ENCODE data around the gene WBP2NL.

WBP2NL gene

GRCh38 chr22:41975299-41976069 is 23.1 kb upstream of the WBP2NL start:
- no peaks in the 10 kb centered on the region for H4K20me1 ChIP-seq (ENCODE audit: insufficient read depth, low read length, poor library complexity, severe bottlenecking)
- no peaks in the 10 kb centered on the region for H3F3A ChIP-seq (ENCODE audit: low read depth)
- H3K9ac ChIP-seq (ENCODE audit: low read depth, low read length, poor library complexity, severe bottlenecking): no peak overlapping the region
- no peaks in the 10 kb centered on the region for H3K79me2 ChIP-seq (ENCODE audit: insufficient read depth, low read length)
- no peaks in the 10 kb centered on the region for H3K36me3 ChIP-seq (ENCODE audit: insufficient read depth, low read length)
- H3K9me2 ChIP-seq (replicated peaks; ENCODE audit: low read depth, low read length): no peaks in the 10 kb centered on the region
- H3K9me3 ChIP-seq (ENCODE audit: insufficient read depth, low read depth, low read length): no peaks in the 10 kb centered on the region
- no peak overlapping the region for H2AFZ ChIP-seq (ENCODE audit: low read length)
- peak overlapping the region; percentile 78 for H3K4me2 ChIP-seq (ENCODE audit: low read depth, low read length, poor library complexity, severe bottlenecking)
- H3K27me3 ChIP-seq (ENCODE audit: insufficient read depth, low read length, poor library complexity, severe bottlenecking): peaks cover 12% of the 10 kb centered on the region
- H3K4me1 ChIP-seq (ENCODE audit: insufficient read depth, low read length, poor library complexity, severe bottlenecking): peaks cover 13% of the 10 kb centered on the region
- H3K4me3 ChIP-seq (ENCODE audit: low read length, poor library complexity, severe bottlenecking): peak overlapping the region; percentile 75
- TF ChIP-seq EZH2phosphoT487 (IDR thresholded peaks at IDR 0.05; ENCODE audit: borderline replicate concordance) (no peak), CTCF (conservative IDR thresholded peaks at IDR 0.05; ENCODE audit: low read length) (no peak)

- peak overlapping the region; percentile 75 for H3K4me3 ChIP-seq (ENCODE audit: low read length, poor library complexity, severe bottlenecking)
- no peaks in the 10 kb centered on the region for H3K79me2 ChIP-seq (ENCODE audit: insufficient read depth, low read length)
- H2AFZ ChIP-seq (ENCODE audit: low read length): peak overlapping the region; percentile 96
- no peaks in the 10 kb centered on the region for H3K9me2 ChIP-seq (replicated peaks; ENCODE audit: low read depth, low read length)
- no peaks in the 10 kb centered on the region for H3K9me3 ChIP-seq (ENCODE audit: insufficient read depth, low read depth, low read length)
- no peak for TF ChIP-seq EZH2phosphoT487 (IDR thresholded peaks at IDR 0.05; ENCODE audit: borderline replicate concordance)
- no peak for TF ChIP-seq CTCF (conservative IDR thresholded peaks at IDR 0.05; ENCODE audit: low read length)
- no peaks in the 10 kb centered on the region for H3F3A ChIP-seq (ENCODE audit: low read depth)
- peak overlapping the region; percentile 78 for H3K4me2 ChIP-seq (ENCODE audit: low read depth, low read length, poor library complexity, severe bottlenecking)
- H3K9ac ChIP-seq (ENCODE audit: low read depth, low read length, poor library complexity, severe bottlenecking): peak overlapping the region; percentile 47
- no peaks in the 10 kb centered on the region for H3K36me3 ChIP-seq (ENCODE audit: insufficient read depth, low read length)
- H3K4me1 ChIP-seq (ENCODE audit: insufficient read depth, low read length, poor library complexity, severe bottlenecking): peaks cover 13% of the 10 kb centered on the region
- no peaks in the 10 kb centered on the region for H4K20me1 ChIP-seq (ENCODE audit: insufficient read depth, low read length, poor library complexity, severe bottlenecking)
- H3K27me3 ChIP-seq (ENCODE audit: insufficient read depth, low read length, poor library complexity, severe bottlenecking): peaks cover 12% of the 10 kb centered on the region
These were observed 22.3 kb upstream of the WBP2NL start for GRCh38 chr22:41976070-41976901.

- H3K9me2 ChIP-seq (replicated peaks; ENCODE audit: low read depth, low read length): no peaks in the 10 kb centered on the region
- H2AFZ ChIP-seq (ENCODE audit: low read length): peak overlapping the region; percentile 67; the same call in 1 of the 2 replicates
- no peaks in the 10 kb centered on the region for H3K9me3 ChIP-seq (ENCODE audit: insufficient read depth, low read depth, low read length)
- peaks cover 13% of the 10 kb centered on the region for H3K4me1 ChIP-seq (ENCODE audit: insufficient read depth, low read length, poor library complexity, severe bottlenecking)
- no peaks in the 10 kb centered on the region for H3F3A ChIP-seq (ENCODE audit: low read depth)
- no peaks in the 10 kb centered on the region for H3K36me3 ChIP-seq (ENCODE audit: insufficient read depth, low read length)
- H3K79me2 ChIP-seq (ENCODE audit: insufficient read depth, low read length): no peaks in the 10 kb centered on the region
- no peak overlapping the region for H3K9ac ChIP-seq (ENCODE audit: low read depth, low read length, poor library complexity, severe bottlenecking)
- H3K4me3 ChIP-seq (ENCODE audit: low read length, poor library complexity, severe bottlenecking): peak overlapping the region; percentile 70
- H4K20me1 ChIP-seq (ENCODE audit: insufficient read depth, low read length, poor library complexity, severe bottlenecking): no peaks in the 10 kb centered on the region
- no peak for TF ChIP-seq CTCF (conservative IDR thresholded peaks at IDR 0.05; ENCODE audit: low read length)
- no peak for TF ChIP-seq EZH2phosphoT487 (IDR thresholded peaks at IDR 0.05; ENCODE audit: borderline replicate concordance)
- H3K27me3 ChIP-seq (ENCODE audit: insufficient read depth, low read length, poor library complexity, severe bottlenecking): peaks cover 12% of the 10 kb centered on the region
- peak overlapping the region; percentile 74 for H3K4me2 ChIP-seq (ENCODE audit: low read depth, low read length, poor library complexity, severe bottlenecking)
These were observed 21.5 kb upstream of the WBP2NL start for GRCh38 chr22:41976961-41977566.
